Psoas muscle (tissue), 8 donors: Measurements from ENCODE around the gene INO80C. TPM values are rescaled to one million over a fixed set of nuclear protein-coding genes. Genes with fewer than 3 reads are reported as not detected.
A peak's percentile ranks its signal among the peaks of the same experiment; 100 is the strongest.

Source experiments
- ATAC-seq, 4 donors: fragments of 200-7000 bp; cut with Tn5 transposase; one replicate each; pipeline ENCODE4 v1.9.1; 2020; ENCODE audit warnings: moderate library complexity in 3 of 4, mild to moderate bottlenecking in 2 of 4
- DNase-seq, 2 donors: peaks; one replicate each; pipeline ENCODE4 v3.0.0-alpha.2; 2020
- H3K27ac ChIP-seq: fragments of 200-600 bp; one replicate; pipeline ENCODE4 v1.8.0; 2022
- H3K27me3 ChIP-seq, 3 donors: fragments of 200-600 bp in 1 of 3; one replicate each; pipeline versions ENCODE4 v1.6.1 to v1.8.0; 2013 to 2022; ENCODE audit warnings: low read length in 2 of 3, mild to moderate bottlenecking in 2 of 3, moderate library complexity in 1 of 3; ENCODE audit not compliant: insufficient read depth in 3 of 3
- H3K36me3 ChIP-seq, 2 donors: fragments of 200-600 bp in 1 of 2; one replicate each; pipeline versions ENCODE4 v1.6.1 to v1.8.0; 2013 to 2022; ENCODE audit warnings: low read depth in 1 of 2, mild to moderate bottlenecking in 1 of 2, moderate library complexity in 1 of 2; ENCODE audit not compliant: insufficient read depth in 1 of 2
- H3K4me1 ChIP-seq: fragments of 200-600 bp; one replicate; pipeline ENCODE4 v1.8.0; 2022
- H3K4me3 ChIP-seq: fragments of 200-600 bp; one replicate; pipeline ENCODE4 v1.8.0; 2022; ENCODE audit warnings: mild to moderate bottlenecking
- H3K9me3 ChIP-seq: fragments of 200-600 bp; one replicate; pipeline ENCODE4 v1.8.0; 2022
- CTCF ChIP-seq: fragments of 200-600 bp; IDR thresholded peaks from one replicate; pipeline ENCODE4 v1.8.0; 2022; ENCODE audit warnings: antibody characterized with exemption
- WGBS, 3 donors: extraction: QIAGEN DNeasy Blood & Tissue Kit; methylation state at CpG; one replicate each; pipeline versions ENCODE4 v1.1.6 to v1.1.7; 2013; 5-methylcytosine and 5-hydroxymethylcytosine counted together
- intact Hi-C, 2 donors: fragments of 100-400 bp; cut with DNase I; formaldehyde crosslinking; loops; one replicate each; pipeline versions ENCODE4 v1.11.0 to v1.14.2; 2022
- polyA plus RNA-seq, 3 donors: library from polyadenylated mRNA; stranded (reverse); fragments of 200-250 nt; gene quantifications; one replicate each; pipeline ENCODE4 v1.2.3, GENCODE V29; 2013
- total RNA-seq, 4 donors: library from RNA; stranded (reverse); fragmentation: NEBNext Ultra II Directional in 2 of 4; extraction: Animal tissue kit (Norgen Biotek cat#: 25700) in 2 of 4; gene quantifications; one replicate each; pipeline versions ENCODE4 v1.2.1 to v1.2.4, GENCODE V29; 2021 to 2023
- donor health status: healthy with polysubstance abuse.
- donor health status: DM: no; HTN: no; CAD: no; lungs with moderate emphysema.
- donor health status: Bipolar disorder and iron deficiency.
- donor health status: healthy.
- donor health status: DM: yes; HTN: yes; CAD: no.
- donor health status: DM: no; HTN: no; CAD: no.
- donor health status: DM: no; HTN: no; CAD: no.
- donor health status: DM: yes; HTN: yes; CAD: no.

The INO80C gene
- total and polyA plus RNA-seq, 7 donors, result 14.4 to 26.7 (median 21.1) TPM

GRCh38 chr18:35504996-35505395 lies 7.2 kb upstream of the INO80C start:
- ATAC-seq (no peak), DNase-seq (no peak)
- Histone ChIP-seq H3K27ac (no peak overlapping the region), H3K4me3 (no peak overlapping the region), H3K27me3 (no peaks in the 10 kb centered on the region), H3K9me3 (no peaks in the 10 kb centered on the region), H3K36me3 (no peaks in the 10 kb centered on the region), H3K4me1 (no peaks in the 10 kb centered on the region)
- no peak for TF ChIP-seq CTCF
- intact Hi-C loops, result no loop called here
- WGBS, 3 donors, result 87 to 91% (median 90%) methylated on average over 4 of the region's 4 CpGs

GRCh38 chr18:35502052-35502451 lies 4.3 kb upstream of the INO80C start:
- TF ChIP-seq CTCF, result no peak
- no peak for DNase-seq
- Histone ChIP-seq H3K36me3 (no peaks in the 10 kb centered on the region), H3K27me3 (no peaks in the 10 kb centered on the region), H3K4me3 (no peak overlapping the region), H3K27ac (no peak overlapping the region), H3K4me1 (no peaks in the 10 kb centered on the region), H3K9me3 (no peaks in the 10 kb centered on the region)
- intact Hi-C loops, result no loop called here
- no peak for ATAC-seq
- WGBS, 3 donors, result 71 to 80% (median 76%) methylated on average over 3 of the region's 3 CpGs

GRCh38 chr18:35501369-35501768 lies 3.6 kb upstream of the INO80C start:
- DNase-seq (no peak), ATAC-seq (no peak)
- Histone ChIP-seq H3K4me1 (peaks cover 7% of the 10 kb centered on the region), H3K27me3 (no peaks in the 10 kb centered on the region), H3K9me3 (no peaks in the 10 kb centered on the region), H3K4me3 (no peak overlapping the region), H3K36me3 (no peaks in the 10 kb centered on the region), H3K27ac (no peak overlapping the region)
- intact Hi-C loops, result no loop called here
- 59 to 72% (median 70%) methylated on average over 7 of the region's 7 CpGs for WGBS, 3 donors
- TF ChIP-seq CTCF, result no peak

- no peak for ATAC-seq
- 39 to 50% (median 44%) methylated on average over 3 of the region's 3 CpGs for WGBS, 3 donors
- Histone ChIP-seq H3K4me3 (no peak overlapping the region), H3K36me3 (no peaks in the 10 kb centered on the region), H3K27me3 (no peaks in the 10 kb centered on the region), H3K27ac (no peak overlapping the region), H3K4me1 (peaks cover 19% of the 10 kb centered on the region), H3K9me3 (no peaks in the 10 kb centered on the region)
- no peak for TF ChIP-seq CTCF
- no peak for DNase-seq
- intact Hi-C loops, result no loop called here
Observed at GRCh38 chr18:35500113-35500512, 2.4 kb upstream of the INO80C start.

- TF ChIP-seq CTCF, result no peak
- Histone ChIP-seq H3K4me3 (peak overlapping the region; percentile 78), H3K27ac (peak overlapping the region; percentile 96), H3K27me3 (no peaks in the 10 kb centered on the region), H3K9me3 (no peaks in the 10 kb centered on the region), H3K4me1 (peaks cover 32% of the 10 kb centered on the region), H3K36me3 (no peaks in the 10 kb centered on the region)
- WGBS, 3 donors, result 2 to 5% (median 3%) methylated on average over 5 of the region's 5 CpGs
- ATAC-seq (peak in 3 of 4 donors; percentile 37 to 50 (median 45)), DNase-seq (no peak)
- intact Hi-C loops, result no loop called here
Observed at GRCh38 chr18:35497027-35497369, 762 bp downstream of the INO80C start.
